HepG2 (cell line): ENCODE data around the gene RAB3D. TPM values are rescaled to one million over a fixed set of nuclear protein-coding genes. Genes with fewer than 3 reads are reported as not detected.

Source experiments
- ATAC-seq: fragments of 200-7000 bp; cut with Tn5 transposase; 3 replicates; pipeline ENCODE4 v1.9.1; 2020; ENCODE audit warnings: mild to moderate bottlenecking, moderate library complexity
- BruUV-seq: library from RNA; stranded (reverse); fragments of 400-500 nt; replicated peaks from 2 replicates; lab custom pipeline; 2021; lab: Mats Ljungman, UMichigan
- CTCF ChIA-PET: fragments of 300-600 bp; formaldehyde crosslinking; extraction: SDS; loops from one replicate; lab custom pipeline; 2021; ENCODE audit warnings: low total read pairs, inconsistent platforms, low intra/inter-chr PET ratio; lab: Yijun Ruan, JAX
- POLR2A ChIA-PET: fragments of 350-600 bp; sonication (Branson Sonifier 250); formaldehyde crosslinking; loops from one replicate; lab custom pipeline; 2020; ENCODE audit warnings: antibody characterized with exemption, inconsistent platforms; lab: Yijun Ruan, JAX
- DNase-seq: peaks from one replicate; pipeline ENCODE4 v3.0.0-alpha.2; 2015; ENCODE audit warnings: low spot score
- FAIRE-seq: peaks from 3 replicates; lab custom pipeline; 2011; peaks lifted over from hg19 to GRCh38; lab: Jason Lieb, UNC
- H2AFZ ChIP-seq: one replicate; pipeline ENCODE4 v1.6.1; 2011; ENCODE audit warnings: low read length, inconsistent platforms
- H3K27ac ChIP-seq: fragments of 300-600 bp; 3 replicates; pipeline ENCODE4 v1.8.0; 2011; ENCODE audit warnings: mixed run types, mild to moderate bottlenecking, mixed read lengths, low read length, inconsistent platforms; ENCODE audit not compliant: insufficient read depth; ENCODE audit errors: extremely low read length
- H3K27me3 ChIP-seq, 2 experiments: fragments of 200-600 bp in 1 of 2; 2 replicates in 1 of 2; 3 replicates in 1 of 2; pipeline versions ENCODE4 v1.6.0 to v1.8.0; 2011; ENCODE audit warnings: low read length in 2 of 2, mild to moderate bottlenecking in 2 of 2, moderate library complexity in 2 of 2, inconsistent platforms in 1 of 2; ENCODE audit not compliant: insufficient read depth in 2 of 2, control insufficient read depth in 1 of 2
- H3K36me3 ChIP-seq, 2 experiments: fragments of 200-600 bp in 1 of 2; replicated peaks in 1 of 2; 2 replicates in 1 of 2; 3 replicates in 1 of 2; pipeline versions ENCODE4 v1.5.1 to v1.8.0; 2011; ENCODE audit warnings: low read length in 2 of 2, inconsistent platforms in 1 of 2; ENCODE audit not compliant: insufficient read depth in 2 of 2, control insufficient read depth in 1 of 2
- H3K4me1 ChIP-seq: 2 replicates; pipeline ENCODE4 v1.5.1; 2012; ENCODE audit warnings: low read length, inconsistent platforms; ENCODE audit not compliant: insufficient read depth
- H3K4me2 ChIP-seq: 2 replicates; pipeline ENCODE4 v1.6.0; 2011; ENCODE audit warnings: low read depth, low read length, inconsistent platforms
- H3K4me3 ChIP-seq, 3 experiments: fragments of 200-600 bp in 1 of 3; sonication (generic), shearing (Covaris generic) in 1 of 3; replicated peaks in 1 of 3; 2 replicates each; pipeline ENCODE4 v1.5.1; 2011 to 2016; ENCODE audit warnings: low read length in 3 of 3, inconsistent platforms in 2 of 3, low read depth in 2 of 3, mild to moderate bottlenecking in 2 of 3, control low read depth in 1 of 3, mixed read lengths in 1 of 3; ENCODE audit not compliant: insufficient read depth in 1 of 3
- H3K79me2 ChIP-seq: one replicate; pipeline ENCODE4 v1.6.1; 2011; ENCODE audit warnings: low read length, inconsistent platforms; ENCODE audit not compliant: insufficient read depth
- H3K9ac ChIP-seq: 2 replicates; pipeline ENCODE4 v1.6.0; 2011; ENCODE audit warnings: mild to moderate bottlenecking, low read depth, low read length, inconsistent platforms; ENCODE audit not compliant: insufficient read depth
- H3K9me3 ChIP-seq: 2 replicates; pipeline ENCODE4 v1.5.1; 2012; ENCODE audit warnings: mild to moderate bottlenecking, low read length
- H4K20me1 ChIP-seq: 2 replicates; pipeline ENCODE4 v1.6.0; 2011; ENCODE audit warnings: inconsistent platforms, mild to moderate bottlenecking, low read length, moderate library complexity; ENCODE audit not compliant: insufficient read depth
- FLYWCH1 ChIP-seq: sonication (generic); formaldehyde crosslinking; IDR thresholded peaks from 2 replicates; pipeline ENCODE4 v1.8.1; 2023; ENCODE audit warnings: mild to moderate bottlenecking, missing genetic modification reagents
- MXI1 ChIP-seq: IDR thresholded peaks from 3 replicates; pipeline ENCODE4 v1.6.1; 2012; ENCODE audit warnings: low read depth, low read length, inconsistent platforms, borderline replicate concordance
- RAD51 ChIP-seq: fragments of 450-650 bp; IDR thresholded peaks from 2 replicates; pipeline ENCODE4 v1.6.1; 2016; ENCODE audit warnings: borderline replicate concordance
- RBM22 ChIP-seq: fragments of 200-400 bp; formaldehyde crosslinking; optimal IDR thresholded peaks from 2 replicates; pipeline ENCODE3; 2017; ENCODE audit warnings: mild to moderate bottlenecking, low read length, moderate library complexity
- RFX1 ChIP-seq: fragments of 450-650 bp; IDR thresholded peaks from 2 replicates; pipeline ENCODE4 v1.6.1; 2017
- RFX3 ChIP-seq: IDR thresholded peaks from 2 replicates; pipeline ENCODE4 v1.6.1; 2016; ENCODE audit warnings: missing biosample characterization, missing genetic modification reagents
- SOX13 ChIP-seq, 3 experiments: fragments of 450-650 bp in 1 of 3; sonication (generic) in 1 of 3; formaldehyde crosslinking in 1 of 3; IDR thresholded peaks in 2 of 3; conservative IDR thresholded peaks in 1 of 3; 2 replicates each; pipeline versions ENCODE4 v1.5.0 to v1.6.1; 2016 to 2020; ENCODE audit warnings: antibody characterized with exemption in 1 of 3, mild to moderate bottlenecking in 1 of 3, missing compliant biosample characterization in 1 of 3, missing genetic modification reagents in 1 of 3, moderate library complexity in 1 of 3
- ZNF207 ChIP-seq: fragments of 450-650 bp; IDR thresholded peaks from 2 replicates; pipeline ENCODE4 v1.6.1; 2016; ENCODE audit warnings: antibody characterized with exemption, borderline replicate concordance
- ZNF747 ChIP-seq: sonication (generic); formaldehyde crosslinking; IDR thresholded peaks from 2 replicates; pipeline ENCODE4 v1.8.1; 2023; ENCODE audit warnings: missing genetic modification reagents, mild to moderate bottlenecking, borderline replicate concordance
- WGBS: methylation state at CpG from one replicate; pipeline ENCODE4 v1.1.6; 2017; ENCODE audit warnings: low lambda C conversion rate; 5-methylcytosine and 5-hydroxymethylcytosine counted together
- in situ Hi-C: cut with HindIII; loops from 2 replicates; pipeline ENCODE4 v1.10.0; 2017; ENCODE audit warnings: low pct_unique_long_range_greater_than_20kb; ENCODE audit not compliant: extremely low pct_ligation_motif_present
- intact Hi-C: fragments of 100-400 bp; cut with micrococcal nuclease; formaldehyde crosslinking; loops from one replicate; pipeline ENCODE4 v1.10.0; 2022; ENCODE audit not compliant: unreplicated experiment
- polyA plus RNA-seq, 8 experiments: library from polyadenylated mRNA; depleted of rRNA in 3 of 8; stranded (reverse) in 7 of 8; unstranded in 1 of 8; fragments of >200 nt; fragmentation: Illumina TruSeq in 4 of 8; extraction: Trizol in 4 of 8; gene quantifications; 2 replicates each; pipeline versions ENCODE4 v1.2.1 to v1.2.3, GENCODE V29; 2011 to 2016; ENCODE audit warnings: low read depth in 4 of 8, missing spikeins in 1 of 8, mixed read lengths in 1 of 8; ENCODE audit not compliant: insufficient read depth in 1 of 8
- total RNA-seq, 5 experiments: library from RNA; depleted of rRNA; stranded (reverse); fragments of >200 nt; fragmentation: Illumina TruSeq; extraction: Trizol; gene quantifications; 2 replicates each; pipeline ENCODE4 v1.2.3, GENCODE V29; 2016; ENCODE audit warnings: low read depth in 1 of 5
- TF ChIP-seq, protein P1 (sequence below): IDR thresholded peaks from 2 replicates; pipeline ENCODE4 v1.6.1; 2016; ENCODE audit warnings: control low read depth

Gene RAB3D
- total and polyA plus RNA-seq, 2 of the 13 experiments (the other 11 are each of a cell fraction or from before 2014, with no cell fraction given): 2.0 to 16.1 TPM

DNA sequence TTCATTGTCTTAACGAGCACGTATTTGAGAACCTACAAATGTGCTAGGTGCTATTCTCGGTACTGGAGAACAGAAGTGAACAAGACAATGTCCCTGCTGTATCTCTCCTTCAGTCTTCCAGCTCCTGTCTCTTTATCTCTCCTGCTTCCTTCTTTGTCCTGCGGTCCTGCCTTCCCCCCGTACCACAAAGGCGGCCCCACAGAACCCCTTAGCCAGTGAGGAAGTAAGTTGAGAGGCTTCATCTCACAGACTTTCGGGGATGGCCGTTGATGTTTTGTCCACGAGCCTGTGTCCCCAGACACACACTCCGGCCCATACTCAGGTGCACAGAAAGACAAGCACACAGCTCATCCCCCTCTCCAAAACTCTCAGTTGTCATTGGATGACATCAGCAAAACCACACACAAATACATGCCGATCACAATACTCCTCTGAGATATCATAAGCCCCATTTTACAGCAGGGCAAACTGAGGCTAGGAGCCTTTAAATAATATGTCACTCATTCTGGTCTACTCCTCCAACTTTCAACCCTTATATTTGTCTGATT lies 34.5 kb upstream of the RAB3D start (continued):
- TF ChIP-seq FLYWCH1: no peak
- no peak for TF ChIP-seq RAD51
- no peak for TF ChIP-seq SOX13 (IDR thresholded peaks at IDR 0.05)
- TF ChIP-seq SOX13 (CRISPR knock-in tag; conservative IDR thresholded peaks at IDR 0.05 in 1 of 2, IDR thresholded peaks at IDR 0.05 in 1 of 2): no peak
- no peak for TF ChIP-seq ZNF207

DNA sequence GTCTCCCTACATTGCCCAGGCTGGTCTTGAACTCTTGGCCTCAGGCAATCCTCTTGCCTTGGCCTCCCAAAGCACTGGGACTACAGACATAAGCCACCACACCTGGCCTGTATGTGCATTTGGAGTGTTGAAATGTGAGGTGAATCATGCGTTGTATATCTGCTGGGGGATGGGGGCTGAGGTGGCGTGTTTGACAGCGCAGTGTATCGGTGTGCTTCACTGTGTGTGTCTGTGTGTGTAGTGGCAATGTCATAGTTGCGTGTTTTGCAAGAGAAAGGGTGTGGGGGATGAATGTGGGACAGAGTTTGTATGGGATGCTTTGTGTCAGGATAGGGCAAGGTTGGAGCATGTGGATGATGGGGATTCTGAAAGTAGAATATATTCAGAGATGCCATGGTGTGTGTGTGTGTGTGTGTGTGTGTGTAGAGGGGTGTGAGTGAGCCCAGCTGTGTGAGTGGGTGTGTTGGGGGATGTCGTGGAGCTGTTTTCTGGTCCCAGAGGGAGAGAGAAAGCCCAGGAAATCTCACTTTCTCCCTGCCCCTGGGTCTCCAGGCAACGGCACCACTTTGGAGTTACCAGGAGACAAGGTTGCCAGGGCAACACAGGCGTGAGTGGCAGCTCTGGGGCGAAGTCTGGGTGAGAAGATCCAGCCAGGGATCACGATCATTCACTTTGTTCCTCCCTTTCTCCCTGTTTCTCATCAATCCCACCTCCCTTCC lies 33.9 kb upstream of the RAB3D start:
- H3K9ac ChIP-seq: peak overlapping the region; percentile 86; the same call in 1 of the 2 replicates
- ATAC-seq (no peak), DNase-seq (no peak), FAIRE-seq (no peak)
- no peaks in the 10 kb centered on the region; a peak in 1 of 5 replicates for H3K27me3 ChIP-seq
- no peak overlapping the region for H3K27ac ChIP-seq
- no peak overlapping the region for H2AFZ ChIP-seq
- peak overlapping the region in 1 of 3 experiments; percentile 80; a peak in 2 of 6 replicates for H3K4me3 ChIP-seq
- H4K20me1 ChIP-seq: no peaks in the 10 kb centered on the region
- H3K36me3 ChIP-seq: peaks cover 1 to 13% of the 10 kb centered on the region in 2 experiments; a peak in 2 of 5 replicates
- WGBS: 83% methylated on average over 10 of the region's 10 CpGs
- H3K4me1 ChIP-seq: peaks cover 31% of the 10 kb centered on the region
- TF ChIP-seq ZNF747 (CRISPR knock-in tag) (no peak), RBM22 (peak; percentile 99), MXI1 (peak; percentile 84; the same call in 2 of the 3 replicates), RFX1 (peak; percentile 84), RFX3 (CRISPR knock-in tag) (peak; percentile 69)
- TF ChIP-seq, protein P1, sequence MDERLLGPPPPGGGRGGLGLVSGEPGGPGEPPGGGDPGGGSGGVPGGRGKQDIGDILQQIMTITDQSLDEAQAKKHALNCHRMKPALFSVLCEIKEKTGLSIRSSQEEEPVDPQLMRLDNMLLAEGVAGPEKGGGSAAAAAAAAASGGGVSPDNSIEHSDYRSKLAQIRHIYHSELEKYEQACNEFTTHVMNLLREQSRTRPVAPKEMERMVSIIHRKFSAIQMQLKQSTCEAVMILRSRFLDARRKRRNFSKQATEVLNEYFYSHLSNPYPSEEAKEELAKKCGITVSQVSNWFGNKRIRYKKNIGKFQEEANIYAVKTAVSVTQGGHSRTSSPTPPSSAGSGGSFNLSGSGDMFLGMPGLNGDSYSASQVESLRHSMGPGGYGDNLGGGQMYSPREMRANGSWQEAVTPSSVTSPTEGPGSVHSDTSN (CRISPR knock-in tag): peak; percentile 78
- intact Hi-C loops: no loop called here
- BruUV-seq: no TSS peak
- in situ Hi-C loops: no loop called here
- ChIA-PET POLR2A (interaction anchor here (3.3 kb wide), 1 partner anchor 11 kb away, joined by 51 read pairs; the partner anchor contains the start of gene EPOR), CTCF (no interaction called here)
- peak overlapping the region; percentile 92 for H3K4me2 ChIP-seq
- no peaks in the 10 kb centered on the region for H3K9me3 ChIP-seq
- peaks cover 12% of the 10 kb centered on the region for H3K79me2 ChIP-seq
